ENCODE data around the gene ZNF462.

GRCh38 chr9:106966481-106966880, 103.5 kb downstream of the ZNF462 start:
- TF ChIP-seq, protein P1, sequence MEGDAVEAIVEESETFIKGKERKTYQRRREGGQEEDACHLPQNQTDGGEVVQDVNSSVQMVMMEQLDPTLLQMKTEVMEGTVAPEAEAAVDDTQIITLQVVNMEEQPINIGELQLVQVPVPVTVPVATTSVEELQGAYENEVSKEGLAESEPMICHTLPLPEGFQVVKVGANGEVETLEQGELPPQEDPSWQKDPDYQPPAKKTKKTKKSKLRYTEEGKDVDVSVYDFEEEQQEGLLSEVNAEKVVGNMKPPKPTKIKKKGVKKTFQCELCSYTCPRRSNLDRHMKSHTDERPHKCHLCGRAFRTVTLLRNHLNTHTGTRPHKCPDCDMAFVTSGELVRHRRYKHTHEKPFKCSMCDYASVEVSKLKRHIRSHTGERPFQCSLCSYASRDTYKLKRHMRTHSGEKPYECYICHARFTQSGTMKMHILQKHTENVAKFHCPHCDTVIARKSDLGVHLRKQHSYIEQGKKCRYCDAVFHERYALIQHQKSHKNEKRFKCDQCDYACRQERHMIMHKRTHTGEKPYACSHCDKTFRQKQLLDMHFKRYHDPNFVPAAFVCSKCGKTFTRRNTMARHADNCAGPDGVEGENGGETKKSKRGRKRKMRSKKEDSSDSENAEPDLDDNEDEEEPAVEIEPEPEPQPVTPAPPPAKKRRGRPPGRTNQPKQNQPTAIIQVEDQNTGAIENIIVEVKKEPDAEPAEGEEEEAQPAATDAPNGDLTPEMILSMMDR (IDR thresholded peaks at IDR 0.05), result no peak
- TF ChIP-seq POLR2A (IDR thresholded peaks at IDR 0.05), result no peak
